ENCODE measurements around the gene RNF144A.

DNA sequence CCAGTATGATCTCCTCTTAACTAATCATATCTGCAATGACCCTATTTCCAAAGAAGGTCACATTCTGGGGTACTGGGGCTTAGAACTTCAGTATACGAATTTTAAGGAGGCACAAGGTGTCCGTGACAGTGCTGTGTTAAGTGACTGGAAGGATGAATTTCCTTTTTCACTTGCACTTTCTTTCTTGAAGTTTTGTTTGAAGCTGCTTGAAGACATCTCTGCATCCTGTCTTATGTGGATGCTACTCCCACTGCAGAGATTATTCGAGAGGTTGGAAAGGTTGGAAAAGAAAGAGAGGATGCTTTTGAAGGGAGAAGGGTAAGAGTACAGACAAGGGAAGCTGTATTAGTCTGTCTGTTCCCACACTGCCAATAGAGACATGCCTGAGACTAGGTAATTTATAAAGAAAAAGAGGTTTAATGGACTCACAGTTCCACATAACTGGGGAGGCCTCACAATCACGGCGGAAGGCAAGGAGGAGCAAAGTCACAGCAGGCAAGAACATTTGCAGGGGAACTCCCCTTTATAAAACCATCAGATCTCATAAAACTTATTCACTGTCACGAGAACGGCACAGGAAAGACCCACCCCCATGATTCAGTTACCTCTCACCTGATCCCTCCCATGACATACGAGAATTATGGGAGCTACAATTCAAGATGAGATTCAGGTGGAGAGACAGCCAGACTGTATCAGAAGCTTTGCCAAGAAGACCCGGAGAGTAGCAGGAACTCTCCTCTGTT is 3.6 kb upstream of the RNF144A start:
- TF ChIP-seq, protein P1, sequence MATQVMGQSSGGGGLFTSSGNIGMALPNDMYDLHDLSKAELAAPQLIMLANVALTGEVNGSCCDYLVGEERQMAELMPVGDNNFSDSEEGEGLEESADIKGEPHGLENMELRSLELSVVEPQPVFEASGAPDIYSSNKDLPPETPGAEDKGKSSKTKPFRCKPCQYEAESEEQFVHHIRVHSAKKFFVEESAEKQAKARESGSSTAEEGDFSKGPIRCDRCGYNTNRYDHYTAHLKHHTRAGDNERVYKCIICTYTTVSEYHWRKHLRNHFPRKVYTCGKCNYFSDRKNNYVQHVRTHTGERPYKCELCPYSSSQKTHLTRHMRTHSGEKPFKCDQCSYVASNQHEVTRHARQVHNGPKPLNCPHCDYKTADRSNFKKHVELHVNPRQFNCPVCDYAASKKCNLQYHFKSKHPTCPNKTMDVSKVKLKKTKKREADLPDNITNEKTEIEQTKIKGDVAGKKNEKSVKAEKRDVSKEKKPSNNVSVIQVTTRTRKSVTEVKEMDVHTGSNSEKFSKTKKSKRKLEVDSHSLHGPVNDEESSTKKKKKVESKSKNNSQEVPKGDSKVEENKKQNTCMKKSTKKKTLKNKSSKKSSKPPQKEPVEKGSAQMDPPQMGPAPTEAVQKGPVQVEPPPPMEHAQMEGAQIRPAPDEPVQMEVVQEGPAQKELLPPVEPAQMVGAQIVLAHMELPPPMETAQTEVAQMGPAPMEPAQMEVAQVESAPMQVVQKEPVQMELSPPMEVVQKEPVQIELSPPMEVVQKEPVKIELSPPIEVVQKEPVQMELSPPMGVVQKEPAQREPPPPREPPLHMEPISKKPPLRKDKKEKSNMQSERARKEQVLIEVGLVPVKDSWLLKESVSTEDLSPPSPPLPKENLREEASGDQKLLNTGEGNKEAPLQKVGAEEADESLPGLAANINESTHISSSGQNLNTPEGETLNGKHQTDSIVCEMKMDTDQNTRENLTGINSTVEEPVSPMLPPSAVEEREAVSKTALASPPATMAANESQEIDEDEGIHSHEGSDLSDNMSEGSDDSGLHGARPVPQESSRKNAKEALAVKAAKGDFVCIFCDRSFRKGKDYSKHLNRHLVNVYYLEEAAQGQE (IDR thresholded peaks at IDR 0.05; ENCODE audit: insufficient read depth in 1 of 2, low read depth in 2 of 2, low read length in 2 of 2), result no peak
- TF ChIP-seq TAF1 (IDR thresholded peaks at IDR 0.05; ENCODE audit: borderline replicate concordance, insufficient read depth, low read length), result no peak
